ENCODE results near the gene UGT1A4.

- no peak for TF ChIP-seq CTCF (IDR thresholded peaks at IDR 0.05)
- no peak for TF ChIP-seq POLR2A (IDR thresholded peaks at IDR 0.05)
Observed at GRCh38 chr2:233789554-233789953, 71.0 kb downstream of the UGT1A4 start.

All from thyroid gland (tissue), 4 donors.